GM23338 (cell line): Measurements from ENCODE around the gene SIRT4. TPM values are rescaled to one million over a fixed set of nuclear protein-coding genes. Genes with fewer than 3 reads are reported as not detected.

Source experiments
- ATAC-seq: fragments of 200-7000 bp; cut with Tn5 transposase; 3 replicates; pipeline ENCODE4 v1.9.1; 2020
- DNase-seq: peaks from one replicate; pipeline ENCODE4 v3.0.0-alpha.2; 2015; ENCODE audit warnings: low spot score
- H2AFZ ChIP-seq: fragments of 200-600 bp; sonication (generic); 2 replicates; pipeline ENCODE4 v1.8.0; 2016; ENCODE audit warnings: antibody characterized with exemption, mild to moderate bottlenecking, moderate library complexity
- H3F3A ChIP-seq: fragments of 200-600 bp; sonication (generic); replicated peaks from 2 replicates; pipeline ENCODE4 v1.8.0; 2017; ENCODE audit warnings: antibody characterized with exemption, mixed run types, low read depth
- H3K27ac ChIP-seq: fragments of 200-600 bp; sonication (generic); 2 replicates; pipeline ENCODE4 v1.6.1; 2016; ENCODE audit warnings: low read depth
- H3K27me3 ChIP-seq: fragments of 200-600 bp; sonication (generic); 2 replicates; pipeline ENCODE4 v1.8.0; 2016; ENCODE audit warnings: mild to moderate bottlenecking, mixed run types, moderate library complexity; ENCODE audit not compliant: insufficient read depth
- H3K36me3 ChIP-seq: fragments of 200-600 bp; sonication (generic); 2 replicates; pipeline ENCODE4 v1.8.0; 2016; ENCODE audit warnings: mild to moderate bottlenecking; ENCODE audit not compliant: insufficient read depth
- H3K4me1 ChIP-seq: fragments of 200-600 bp; sonication (generic); 2 replicates; pipeline ENCODE4 v1.8.0; 2016; ENCODE audit warnings: mild to moderate bottlenecking, moderate library complexity; ENCODE audit not compliant: insufficient read depth
- H3K4me2 ChIP-seq: fragments of 200-600 bp; sonication (generic); 2 replicates; pipeline ENCODE4 v1.7.1; 2017; ENCODE audit warnings: mixed run types
- H3K4me3 ChIP-seq: fragments of 200-600 bp; sonication (generic); 2 replicates; pipeline ENCODE4 v1.6.1; 2016; ENCODE audit warnings: mixed run types
- H3K79me2 ChIP-seq: fragments of 200-600 bp; sonication (generic); replicated peaks from 2 replicates; pipeline ENCODE4 v1.8.0; 2017; ENCODE audit warnings: mild to moderate bottlenecking; ENCODE audit not compliant: insufficient read depth
- H3K9me2 ChIP-seq: fragments of 200-600 bp; sonication (generic); 2 replicates; pipeline ENCODE4 v1.8.0; 2017; ENCODE audit not compliant: insufficient read depth
- H4K20me1 ChIP-seq: fragments of 200-600 bp; sonication (generic); replicated peaks from 2 replicates; pipeline ENCODE4 v1.8.0; 2017; ENCODE audit warnings: mild to moderate bottlenecking; ENCODE audit not compliant: insufficient read depth
- H3K27ac Mint-ChIP-seq: 2 replicates; pipeline ENCODE4 v1.8.0; 2020; ENCODE audit warnings: inconsistent platforms, mild to moderate bottlenecking, moderate library complexity, mixed read lengths
- H3K27me3 Mint-ChIP-seq: 3 replicates; pipeline ENCODE4 v1.8.0; 2022; ENCODE audit warnings: low read depth, mild to moderate bottlenecking, moderate library complexity, mixed read lengths, inconsistent platforms; ENCODE audit not compliant: insufficient read depth, poor library complexity
- H3K36me3 Mint-ChIP-seq: 3 replicates; pipeline ENCODE4 v1.8.0; 2021; ENCODE audit warnings: low read depth, mild to moderate bottlenecking, inconsistent platforms, moderate library complexity, mixed read lengths
- H3K4me1 Mint-ChIP-seq: 3 replicates; pipeline ENCODE4 v1.8.0; 2020; ENCODE audit warnings: mild to moderate bottlenecking, inconsistent platforms, mixed read lengths
- H3K4me3 Mint-ChIP-seq: 3 replicates; pipeline ENCODE4 v1.8.0; 2021; ENCODE audit warnings: moderate library complexity, mild to moderate bottlenecking, inconsistent platforms, mixed read lengths
- H3K9me3 Mint-ChIP-seq: 3 replicates; pipeline ENCODE4 v1.8.0; 2020; ENCODE audit warnings: moderate library complexity, mild to moderate bottlenecking, inconsistent platforms, mixed read lengths
- CREB1 ChIP-seq: fragments of 250-450 bp; sonication (Bioruptor Pico); IDR thresholded peaks from 2 replicates; pipeline ENCODE4 v1.5.0; 2020; ENCODE audit warnings: low read depth, mild to moderate bottlenecking, moderate library complexity
- EZH2 ChIP-seq: fragments of 200-600 bp; sonication (generic); IDR thresholded peaks from one replicate; pipeline ENCODE4 v1.8.0; 2017; ENCODE audit warnings: antibody characterized with exemption, mild to moderate bottlenecking, low read depth; ENCODE audit not compliant: unreplicated experiment
- EZH2phosphoT487 ChIP-seq: fragments of 200-600 bp; sonication (generic); IDR thresholded peaks from one replicate; pipeline ENCODE4 v1.8.1; 2018; ENCODE audit warnings: antibody characterized with exemption; ENCODE audit not compliant: unreplicated experiment
- JUNB ChIP-seq: IDR thresholded peaks from one replicate; pipeline ENCODE4 v1.6.1; 2016; ENCODE audit warnings: antibody characterized with exemption; ENCODE audit not compliant: unreplicated experiment
- NANOG ChIP-seq: IDR thresholded peaks from 2 replicates; pipeline ENCODE4 v1.6.1; 2016; ENCODE audit warnings: antibody characterized with exemption, borderline replicate concordance
- POLR2AphosphoS5 ChIP-seq: IDR thresholded peaks from 2 replicates; pipeline ENCODE4 v1.6.1; 2016; ENCODE audit warnings: antibody characterized with exemption, low read depth
- STAT1 ChIP-seq: IDR thresholded peaks from one replicate; pipeline ENCODE4 v1.6.1; 2016; ENCODE audit warnings: antibody characterized with exemption; ENCODE audit not compliant: unreplicated experiment
- ZNF331 ChIP-seq: fragments of 250-450 bp; sonication (Bioruptor Pico); IDR thresholded peaks from 2 replicates; pipeline ENCODE4 v1.5.0; 2020; ENCODE audit warnings: low read depth, mild to moderate bottlenecking, moderate library complexity
- polyA plus RNA-seq: library from polyadenylated mRNA; unstranded; fragments of >200 nt; fragmentation: Nextera tagmentation; extraction: Ambion mirVana; gene quantifications from 2 replicates; pipeline ENCODE4 v1.2.1, GENCODE V29; 2016
- total RNA-seq: library from RNA; depleted of rRNA; stranded (reverse); fragments of >200 nt; shearing (Covaris generic); gene quantifications from 2 replicates; pipeline ENCODE4 v1.2.3, GENCODE V29; 2014
- TF ChIP-seq, protein P1 (sequence below): fragments of 250-450 bp; sonication (Bioruptor Pico); IDR thresholded peaks from 2 replicates; pipeline ENCODE4 v1.5.0; 2020; ENCODE audit warnings: mild to moderate bottlenecking, moderate library complexity

The SIRT4 gene
- total and polyA plus RNA-seq, 2 experiments from 2014 or later: 2.0 to 3.0 TPM

- no peak for ATAC-seq
- TF ChIP-seq, protein P1, sequence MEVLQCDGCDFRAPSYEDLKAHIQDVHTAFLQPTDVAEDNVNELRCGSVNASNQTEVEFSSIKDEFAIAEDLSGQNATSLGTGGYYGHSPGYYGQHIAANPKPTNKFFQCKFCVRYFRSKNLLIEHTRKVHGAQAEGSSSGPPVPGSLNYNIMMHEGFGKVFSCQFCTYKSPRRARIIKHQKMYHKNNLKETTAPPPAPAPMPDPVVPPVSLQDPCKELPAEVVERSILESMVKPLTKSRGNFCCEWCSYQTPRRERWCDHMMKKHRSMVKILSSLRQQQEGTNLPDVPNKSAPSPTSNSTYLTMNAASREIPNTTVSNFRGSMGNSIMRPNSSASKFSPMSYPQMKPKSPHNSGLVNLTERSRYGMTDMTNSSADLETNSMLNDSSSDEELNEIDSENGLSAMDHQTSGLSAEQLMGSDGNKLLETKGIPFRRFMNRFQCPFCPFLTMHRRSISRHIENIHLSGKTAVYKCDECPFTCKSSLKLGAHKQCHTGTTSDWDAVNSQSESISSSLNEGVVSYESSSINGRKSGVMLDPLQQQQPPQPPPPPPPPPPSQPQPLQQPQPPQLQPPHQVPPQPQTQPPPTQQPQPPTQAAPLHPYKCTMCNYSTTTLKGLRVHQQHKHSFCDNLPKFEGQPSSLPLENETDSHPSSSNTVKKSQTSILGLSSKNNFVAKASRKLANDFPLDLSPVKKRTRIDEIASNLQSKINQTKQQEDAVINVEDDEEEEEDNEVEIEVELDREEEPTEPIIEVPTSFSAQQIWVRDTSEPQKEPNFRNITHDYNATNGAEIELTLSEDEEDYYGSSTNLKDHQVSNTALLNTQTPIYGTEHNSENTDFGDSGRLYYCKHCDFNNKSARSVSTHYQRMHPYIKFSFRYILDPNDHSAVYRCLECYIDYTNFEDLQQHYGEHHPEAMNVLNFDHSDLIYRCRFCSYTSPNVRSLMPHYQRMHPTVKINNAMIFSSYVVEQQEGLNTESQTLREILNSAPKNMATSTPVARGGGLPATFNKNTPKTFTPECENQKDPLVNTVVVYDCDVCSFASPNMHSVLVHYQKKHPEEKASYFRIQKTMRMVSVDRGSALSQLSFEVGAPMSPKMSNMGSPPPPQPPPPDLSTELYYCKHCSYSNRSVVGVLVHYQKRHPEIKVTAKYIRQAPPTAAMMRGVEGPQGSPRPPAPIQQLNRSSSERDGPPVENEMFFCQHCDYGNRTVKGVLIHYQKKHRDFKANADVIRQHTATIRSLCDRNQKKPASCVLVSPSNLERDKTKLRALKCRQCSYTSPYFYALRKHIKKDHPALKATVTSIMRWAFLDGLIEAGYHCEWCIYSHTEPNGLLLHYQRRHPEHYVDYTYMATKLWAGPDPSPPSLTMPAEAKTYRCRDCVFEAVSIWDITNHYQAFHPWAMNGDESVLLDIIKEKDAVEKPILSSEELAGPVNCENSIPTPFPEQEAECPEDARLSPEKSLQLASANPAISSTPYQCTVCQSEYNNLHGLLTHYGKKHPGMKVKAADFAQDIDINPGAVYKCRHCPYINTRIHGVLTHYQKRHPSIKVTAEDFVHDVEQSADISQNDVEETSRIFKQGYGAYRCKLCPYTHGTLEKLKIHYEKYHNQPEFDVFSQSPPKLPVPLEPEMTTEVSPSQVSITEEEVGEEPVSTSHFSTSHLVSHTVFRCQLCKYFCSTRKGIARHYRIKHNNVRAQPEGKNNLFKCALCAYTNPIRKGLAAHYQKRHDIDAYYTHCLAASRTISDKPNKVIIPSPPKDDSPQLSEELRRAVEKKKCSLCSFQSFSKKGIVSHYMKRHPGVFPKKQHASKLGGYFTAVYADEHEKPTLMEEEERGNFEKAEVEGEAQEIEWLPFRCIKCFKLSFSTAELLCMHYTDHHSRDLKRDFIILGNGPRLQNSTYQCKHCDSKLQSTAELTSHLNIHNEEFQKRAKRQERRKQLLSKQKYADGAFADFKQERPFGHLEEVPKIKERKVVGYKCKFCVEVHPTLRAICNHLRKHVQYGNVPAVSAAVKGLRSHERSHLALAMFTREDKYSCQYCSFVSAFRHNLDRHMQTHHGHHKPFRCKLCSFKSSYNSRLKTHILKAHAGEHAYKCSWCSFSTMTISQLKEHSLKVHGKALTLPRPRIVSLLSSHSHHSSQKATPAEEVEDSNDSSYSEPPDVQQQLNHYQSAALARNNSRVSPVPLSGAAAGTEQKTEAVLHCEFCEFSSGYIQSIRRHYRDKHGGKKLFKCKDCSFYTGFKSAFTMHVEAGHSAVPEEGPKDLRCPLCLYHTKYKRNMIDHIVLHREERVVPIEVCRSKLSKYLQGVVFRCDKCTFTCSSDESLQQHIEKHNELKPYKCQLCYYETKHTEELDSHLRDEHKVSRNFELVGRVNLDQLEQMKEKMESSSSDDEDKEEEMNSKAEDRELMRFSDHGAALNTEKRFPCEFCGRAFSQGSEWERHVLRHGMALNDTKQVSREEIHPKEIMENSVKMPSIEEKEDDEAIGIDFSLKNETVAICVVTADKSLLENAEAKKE (CRISPR knock-in tag): no peak
- no peak for TF ChIP-seq POLR2AphosphoS5
- no peak for TF ChIP-seq EZH2phosphoT487
- TF ChIP-seq NANOG: no peak
- TF ChIP-seq ZNF331 (CRISPR knock-in tag): no peak
- TF ChIP-seq EZH2: no peak
- no peak for TF ChIP-seq JUNB
- no peak for TF ChIP-seq STAT1
- TF ChIP-seq CREB1 (CRISPR knock-in tag): no peak
- Histone ChIP-seq H3K27me3 (no peaks in the 10 kb centered on the region), H3K4me2 (no peak overlapping the region), H3K9me2 (no peaks in the 10 kb centered on the region), H2AFZ (no peak overlapping the region), H3K36me3 (peaks cover 14% of the 10 kb centered on the region), H3K27ac (no peak overlapping the region), H4K20me1 (no peaks in the 10 kb centered on the region), H3K79me2 (no peaks in the 10 kb centered on the region), H3K4me3 (no peak overlapping the region), H3F3A (peaks cover 23% of the 10 kb centered on the region), H3K4me1 (peaks cover 1% of the 10 kb centered on the region; the same call in 1 of the 2 replicates)
- Mint-ChIP-seq H3K36me3 (peaks cover 75% of the 10 kb centered on the region), H3K9me3 (peaks cover 3% of the 10 kb centered on the region; the same call in 1 of the 3 replicates), H3K27me3 (no peaks in the 10 kb centered on the region), H3K4me1 (peaks cover 8% of the 10 kb centered on the region), H3K4me3 (no peak overlapping the region), H3K27ac (no peak overlapping the region)
- DNase-seq: no peak
Measured at GRCh38 chr12:120353136-120353535, 51.0 kb downstream of the SIRT4 start.
